HEK293 (cell line): ENCODE results near the gene MAN1C1.

Source experiments
- CTCF ChIA-PET: fragments of 350-600 bp; formaldehyde crosslinking; extraction: SDS; loops from one replicate; lab custom pipeline; 2021; ENCODE audit warnings: antibody characterized with exemption; lab: Yijun Ruan, JAX
- POLR2A ChIA-PET: fragments of 300-600 bp; formaldehyde crosslinking; extraction: SDS; loops from one replicate; lab custom pipeline; 2020; ENCODE audit warnings: antibody characterized with exemption, inconsistent platforms; lab: Yijun Ruan, JAX
- H3K27ac ChIP-seq: fragments of 200-500 bp; sonication (Bioruptor generic); 2 replicates; pipeline ENCODE4 v1.5.1; 2014; ENCODE audit warnings: low read depth, low read length, control low read depth, inconsistent platforms; ENCODE audit errors: extremely low read depth
- H3K36me3 ChIP-seq, 2 experiments: fragments of 200-500 bp in 1 of 2; sonication (Bioruptor generic) in 1 of 2; 1 replicate in 1 of 2; 2 replicates in 1 of 2; pipeline ENCODE4 v1.5.1; 2014 to 2017; ENCODE audit warnings: inconsistent platforms in 2 of 2, low read length in 2 of 2; ENCODE audit not compliant: control insufficient read depth in 2 of 2, insufficient read depth in 1 of 2
- H3K4me1 ChIP-seq: fragments of 200-500 bp; sonication (Bioruptor generic); 2 replicates; pipeline ENCODE4 v1.5.1; 2014; ENCODE audit warnings: mild to moderate bottlenecking, low read length, inconsistent platforms; ENCODE audit not compliant: control insufficient read depth, insufficient read depth
- H3K4me3 ChIP-seq: 2 replicates; pipeline ENCODE4 v1.5.1; 2011; ENCODE audit warnings: low read depth, mild to moderate bottlenecking, control low read depth, low read length, moderate library complexity
- H3K9me3 ChIP-seq: fragments of 200-500 bp; sonication (Bioruptor generic); 2 replicates; pipeline ENCODE4 v1.5.1; 2014; ENCODE audit warnings: low read depth, low read length, inconsistent platforms; ENCODE audit not compliant: control insufficient read depth, insufficient read depth
- BCL11B ChIP-seq: fragments of 450-650 bp; formaldehyde crosslinking; IDR thresholded peaks from 2 replicates; pipeline ENCODE4 v1.5.1; 2016; ENCODE audit warnings: low read depth, missing biosample characterization, missing genetic modification characterization
- BCL6B ChIP-seq: fragments of 450-650 bp; formaldehyde crosslinking; IDR thresholded peaks from 2 replicates; pipeline ENCODE4 v1.5.1; 2017; ENCODE audit warnings: missing biosample characterization, missing genetic modification characterization
- GLIS2 ChIP-seq: fragments of 450-650 bp; formaldehyde crosslinking; IDR thresholded peaks from 2 replicates; pipeline ENCODE4 v1.5.1; 2016; ENCODE audit warnings: missing biosample characterization, missing genetic modification characterization
- KLF16 ChIP-seq: fragments of 450-650 bp; formaldehyde crosslinking; IDR thresholded peaks from 2 replicates; pipeline ENCODE4 v1.5.1; 2017; ENCODE audit warnings: missing biosample characterization, missing genetic modification characterization
- PRDM1 ChIP-seq: fragments of 450-650 bp; formaldehyde crosslinking; IDR thresholded peaks from 2 replicates; pipeline ENCODE4; 2016; ENCODE audit warnings: missing biosample characterization, missing genetic modification characterization
- REPIN1 ChIP-seq: fragments of 450-650 bp; formaldehyde crosslinking; IDR thresholded peaks from 2 replicates; pipeline ENCODE4 v1.5.1; 2017; ENCODE audit warnings: missing biosample characterization, missing genetic modification characterization, low read depth
- SP2 ChIP-seq: fragments of 450-650 bp; formaldehyde crosslinking; IDR thresholded peaks from 2 replicates; pipeline ENCODE4 v1.5.1; 2016; ENCODE audit warnings: missing biosample characterization, missing genetic modification characterization
- YY1 ChIP-seq: fragments of 450-650 bp; formaldehyde crosslinking; IDR thresholded peaks from 2 replicates; pipeline ENCODE4 v1.5.1; 2018; ENCODE audit warnings: missing biosample characterization, missing genetic modification characterization
- ZNF133 ChIP-seq: fragments of 450-650 bp; formaldehyde crosslinking; IDR thresholded peaks from 2 replicates; pipeline ENCODE4 v1.5.1; 2016; ENCODE audit warnings: missing biosample characterization, missing genetic modification characterization
- ZNF214 ChIP-seq: fragments of 450-650 bp; formaldehyde crosslinking; IDR thresholded peaks from 2 replicates; pipeline ENCODE4 v1.5.1; 2017; ENCODE audit warnings: missing biosample characterization, mild to moderate bottlenecking, missing genetic modification characterization, borderline replicate concordance
- ZNF398 ChIP-seq: fragments of 450-650 bp; formaldehyde crosslinking; IDR thresholded peaks from 2 replicates; pipeline ENCODE4 v1.5.1; 2017; ENCODE audit warnings: missing biosample characterization, missing genetic modification characterization
- ZNF473 ChIP-seq: fragments of 450-650 bp; formaldehyde crosslinking; IDR thresholded peaks from 2 replicates; pipeline ENCODE4 v1.5.1; 2017; ENCODE audit warnings: missing biosample characterization, missing genetic modification characterization
- ZNF670 ChIP-seq: fragments of 450-650 bp; formaldehyde crosslinking; IDR thresholded peaks from 2 replicates; pipeline ENCODE4 v1.5.1; 2016; ENCODE audit warnings: missing biosample characterization, missing genetic modification characterization, low read depth
- ZNF768 ChIP-seq: fragments of 450-650 bp; formaldehyde crosslinking; IDR thresholded peaks from 2 replicates; pipeline ENCODE4 v1.5.1; 2018; ENCODE audit warnings: missing biosample characterization, mild to moderate bottlenecking, missing genetic modification characterization
- ZSCAN18 ChIP-seq: fragments of 450-650 bp; formaldehyde crosslinking; IDR thresholded peaks from 2 replicates; pipeline ENCODE4 v1.5.1; 2016; ENCODE audit warnings: missing biosample characterization, missing genetic modification characterization
- TF ChIP-seq, protein P1 (sequence below): fragments of 450-650 bp; formaldehyde crosslinking; IDR thresholded peaks from 2 replicates; pipeline ENCODE4 v1.5.1; 2016; ENCODE audit warnings: missing biosample characterization, missing genetic modification characterization

The MAN1C1 gene

DNA sequence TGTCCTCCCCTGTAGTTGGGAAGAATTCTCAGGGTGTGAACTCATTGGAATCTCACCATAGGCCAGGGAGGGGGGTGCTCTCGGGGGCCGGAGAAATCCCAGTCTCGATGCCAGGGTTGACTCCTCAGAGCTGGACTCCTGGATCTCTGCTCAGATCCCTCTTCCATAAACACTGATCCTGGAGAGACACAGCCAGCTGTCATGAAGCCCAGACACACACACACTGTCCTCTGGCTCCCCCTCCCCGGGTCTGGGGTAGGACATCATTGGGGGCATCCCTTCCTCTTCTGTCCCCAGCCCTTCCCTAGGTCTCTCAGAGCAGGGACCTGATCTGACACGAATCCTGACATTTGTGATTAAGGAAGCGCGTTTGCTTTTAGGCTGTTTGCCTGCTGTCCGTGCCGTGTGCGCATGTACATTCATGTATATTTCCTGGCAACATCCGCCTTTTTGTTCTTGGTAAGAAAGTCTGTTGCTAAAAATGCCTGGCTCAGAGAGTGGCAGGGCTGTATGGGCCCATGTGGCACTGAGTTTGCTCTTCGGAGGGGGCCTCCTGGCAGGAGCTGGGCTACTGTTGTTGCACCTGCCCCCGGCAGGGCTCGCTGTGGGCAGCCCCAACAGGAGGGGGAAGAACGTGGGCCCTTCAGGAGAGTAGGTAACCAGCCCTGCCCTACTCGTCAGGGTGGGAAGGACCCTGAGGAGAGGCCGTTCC lies 138.0 kb downstream of the MAN1C1 start (continued):
- TF ChIP-seq BCL6B (tag by site-specific recombination): no peak
- no peak for TF ChIP-seq KLF16 (tag by site-specific recombination)
- TF ChIP-seq REPIN1 (tag by site-specific recombination): no peak
- TF ChIP-seq SP2: no peak
- no peak for TF ChIP-seq ZNF398 (tag by site-specific recombination)

DNA sequence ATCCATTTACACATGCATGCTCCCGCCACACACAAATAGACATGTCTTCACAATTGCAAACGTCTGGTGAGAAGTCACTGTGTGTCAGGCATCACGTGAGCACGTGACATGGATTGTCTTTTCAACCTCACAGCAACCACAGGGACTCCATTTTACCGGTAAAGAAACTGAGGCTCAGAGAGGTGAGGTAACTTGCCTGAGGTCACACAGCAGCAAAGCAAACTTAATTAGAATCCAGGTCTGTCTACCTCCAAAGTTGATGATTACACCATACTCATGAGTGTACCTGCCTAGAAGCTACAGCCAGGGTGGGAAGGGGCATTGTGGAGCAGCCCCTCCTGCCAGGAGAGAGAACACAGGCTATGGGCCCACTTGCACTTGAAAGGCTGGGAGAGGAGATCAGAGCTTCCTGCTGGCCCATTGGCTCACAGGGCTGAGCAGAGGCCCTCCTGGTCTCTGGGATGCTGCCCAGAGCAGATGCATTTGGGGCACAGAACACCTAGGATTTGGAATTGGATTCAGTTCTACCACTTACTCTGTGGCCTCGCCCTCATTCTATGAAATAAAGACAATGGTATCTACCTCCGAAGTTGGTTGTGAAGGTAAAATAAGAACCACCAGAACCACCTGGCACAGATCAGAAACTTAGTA lies 139.0 kb downstream of the MAN1C1 start:
- no peak for TF ChIP-seq ZNF133
- peak; percentile 86; the same call in 1 of the 2 replicates for TF ChIP-seq ZNF768 (tag by site-specific recombination)
- no peak for TF ChIP-seq ZNF473 (tag by site-specific recombination)
- no peak for TF ChIP-seq PRDM1

GRCh38 chr1:25756215-25756614 lies 139.6 kb downstream of the MAN1C1 start:
- Histone ChIP-seq H3K4me1 (no peaks in the 10 kb centered on the region), H3K36me3 (no peaks in the 10 kb centered on the region), H3K4me3 (no peak overlapping the region), H3K9me3 (no peaks in the 10 kb centered on the region), H3K27ac (no peak overlapping the region)
- POLR2A ChIA-PET: no interaction called here
- TF ChIP-seq ZNF398 (tag by site-specific recombination) (peak; percentile 45; the same call in 1 of the 2 replicates), ZNF214 (no peak), BCL11B (no peak)
- CTCF ChIA-PET: interaction anchor here (0.6 to 1.0 kb wide), 3 partner anchors 10 to 137 kb away, joined by 3 read pairs; no protein-coding TSS in a partner anchor

More for the DNA sequence above, 139.0 kb downstream of the MAN1C1 start:
- H3K4me1 ChIP-seq: no peaks in the 10 kb centered on the region
- H3K9me3 ChIP-seq: no peaks in the 10 kb centered on the region
- CTCF ChIA-PET: interaction anchor here (0.6 to 1.0 kb wide), 3 partner anchors 11 to 137 kb away, joined by 3 read pairs; no protein-coding TSS in a partner anchor
- no peak overlapping the region for H3K27ac ChIP-seq
- POLR2A ChIA-PET: no interaction called here
- H3K36me3 ChIP-seq: no peaks in the 10 kb centered on the region
- H3K4me3 ChIP-seq: no peak overlapping the region

- TF ChIP-seq YY1 (tag by site-specific recombination) (no peak), GLIS2 (no peak), ZSCAN18 (tag by site-specific recombination) (no peak), ZNF670 (tag by site-specific recombination) (no peak)
- TF ChIP-seq, protein P1, sequence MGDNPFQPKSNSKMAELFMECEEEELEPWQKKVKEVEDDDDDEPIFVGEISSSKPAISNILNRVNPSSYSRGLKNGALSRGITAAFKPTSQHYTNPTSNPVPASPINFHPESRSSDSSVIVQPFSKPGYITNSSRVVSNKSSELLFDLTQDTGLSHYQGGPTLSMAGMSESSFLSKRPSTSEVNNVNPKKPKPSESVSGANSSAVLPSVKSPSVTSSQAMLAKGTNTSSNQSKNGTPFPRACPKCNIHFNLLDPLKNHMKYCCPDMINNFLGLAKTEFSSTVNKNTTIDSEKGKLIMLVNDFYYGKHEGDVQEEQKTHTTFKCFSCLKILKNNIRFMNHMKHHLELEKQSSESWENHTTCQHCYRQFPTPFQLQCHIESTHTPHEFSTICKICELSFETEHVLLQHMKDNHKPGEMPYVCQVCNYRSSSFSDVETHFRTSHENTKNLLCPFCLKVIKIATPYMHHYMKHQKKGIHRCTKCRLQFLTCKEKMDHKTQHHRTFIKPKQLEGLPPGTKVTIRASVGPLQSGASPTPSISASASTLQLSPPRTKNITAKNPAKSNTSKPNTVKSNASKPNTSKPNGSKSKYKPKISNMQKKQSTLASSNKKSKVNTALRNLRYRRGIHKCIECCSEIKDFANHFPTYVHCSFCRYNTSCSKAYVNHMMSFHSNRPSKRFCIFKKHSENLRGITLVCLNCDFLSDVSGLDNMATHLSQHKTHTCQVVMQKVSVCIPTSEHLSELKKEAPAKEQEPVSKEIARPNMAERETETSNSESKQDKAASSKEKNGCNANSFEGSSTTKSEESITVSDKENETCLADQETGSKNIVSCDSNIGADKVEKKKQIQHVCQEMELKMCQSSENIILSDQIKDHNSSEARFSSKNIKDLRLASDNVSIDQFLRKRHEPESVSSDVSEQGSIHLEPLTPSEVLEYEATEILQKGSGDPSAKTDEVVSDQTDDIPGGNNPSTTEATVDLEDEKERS (tag by site-specific recombination): no peak
- ChIA-PET POLR2A (no interaction called here), CTCF (interaction anchor here (1.1 kb wide), 2 partner anchors 64 to 79 kb away, joined by 3 read pairs; no protein-coding TSS in a partner anchor)
Measured at GRCh38 chr1:25757151-25757845, 140.7 kb downstream of the MAN1C1 start.

More at GRCh38 chr1:25757151-25757845, 140.7 kb downstream of the MAN1C1 start:
- Histone ChIP-seq H3K9me3 (no peaks in the 10 kb centered on the region), H3K4me3 (no peak overlapping the region), H3K36me3 (no peaks in the 10 kb centered on the region), H3K4me1 (no peaks in the 10 kb centered on the region), H3K27ac (no peak overlapping the region)
